ENCODE measurements around the gene CADM1. TPM values are rescaled to one million over a fixed set of nuclear protein-coding genes. Genes with fewer than 3 reads are reported as not detected.

Gene CADM1
- total and polyA plus RNA-seq, 4 donors = 13.0 to 40.6 (median 28.9) TPM

DNA sequence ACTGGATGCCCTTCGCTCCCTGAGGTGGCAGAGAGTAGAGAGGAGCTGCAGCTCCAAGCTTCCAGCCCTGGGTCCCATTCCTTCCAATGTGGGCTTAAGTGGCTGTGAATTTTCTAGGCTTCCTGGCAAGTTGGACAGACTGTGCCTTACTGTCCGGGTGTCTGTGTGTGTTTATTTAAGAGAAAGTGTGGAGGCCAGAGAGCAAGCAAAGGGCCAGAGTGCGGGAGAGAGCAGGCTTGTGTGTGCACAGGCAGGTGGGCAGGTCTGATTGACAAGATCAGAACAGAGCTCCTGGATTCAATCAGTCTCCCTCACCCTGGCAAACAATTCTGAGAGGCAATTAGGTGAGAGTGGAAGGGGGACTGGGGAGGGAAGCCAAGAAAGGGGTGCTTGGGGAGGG is 347.0 kb downstream of the CADM1 start:
- no peak for DNase-seq (ENCODE audit: low spot score)
- 62% methylated on average over 3 of the region's 3 CpGs for WGBS
- no peaks in the 10 kb centered on the region for H3K27me3 ChIP-seq (ENCODE audit: control insufficient read depth in 4 of 4, insufficient read depth in 4 of 4, low read length in 3 of 4)

DNA sequence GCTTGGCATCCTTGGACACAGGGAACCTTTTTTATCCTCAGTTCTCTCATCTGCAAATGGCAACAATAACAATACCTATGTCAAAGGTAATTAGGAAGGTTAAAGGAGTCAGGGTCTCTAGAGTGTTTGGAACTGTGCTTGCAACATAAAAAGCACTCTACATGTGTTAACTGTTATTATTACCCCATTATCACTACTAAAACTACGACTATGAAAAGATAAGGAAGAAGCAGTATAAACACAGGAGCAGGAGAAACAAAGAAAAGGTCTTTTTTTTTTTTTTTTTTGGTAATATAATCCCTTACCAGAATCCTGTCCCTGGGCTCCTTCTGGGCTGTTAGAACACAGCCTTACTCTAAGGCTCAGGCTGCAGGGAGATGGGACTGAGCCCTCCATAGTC is 348.2 kb downstream of the CADM1 start:
- Histone ChIP-seq H3K9me3 (ENCODE audit: control insufficient read depth in 4 of 4, low read length in 3 of 4) (peaks cover 0 to 1% (median 0%) of the 10 kb centered on the region in 4 donors), H3K4me1 (ENCODE audit: control insufficient read depth in 4 of 4, insufficient read depth in 4 of 4, low read length in 3 of 4) (no peaks in the 10 kb centered on the region), H3K27ac (ENCODE audit: low read depth in 1 of 2, low read length in 2 of 2) (no peak overlapping the region), H3K9ac (ENCODE audit: low read depth in 1 of 2, low read length in 2 of 2) (no peak overlapping the region), H3K4me3 (ENCODE audit: low read depth in 1 of 3, low read length in 3 of 3) (no peak overlapping the region), H3K27me3 (ENCODE audit: control insufficient read depth in 4 of 4, insufficient read depth in 4 of 4, low read length in 3 of 4) (no peaks in the 10 kb centered on the region), H3K36me3 (ENCODE audit: control insufficient read depth in 4 of 4, insufficient read depth in 3 of 4, low read depth in 1 of 4, low read length in 3 of 4) (no peaks in the 10 kb centered on the region)
- 45% methylated on average over 1 of the region's 1 CpG for WGBS
- TF ChIP-seq, protein P1, sequence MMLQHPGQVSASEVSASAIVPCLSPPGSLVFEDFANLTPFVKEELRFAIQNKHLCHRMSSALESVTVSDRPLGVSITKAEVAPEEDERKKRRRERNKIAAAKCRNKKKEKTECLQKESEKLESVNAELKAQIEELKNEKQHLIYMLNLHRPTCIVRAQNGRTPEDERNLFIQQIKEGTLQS (IDR thresholded peaks at IDR 0.05) = no peak
- TF ChIP-seq HNF4A (conservative IDR thresholded peaks at IDR 0.05) (no peak), FOXA1 (IDR thresholded peaks at IDR 0.05) (no peak), YY1 (IDR thresholded peaks at IDR 0.05) (no peak)
- DNase-seq (ENCODE audit: low spot score) = no peak

More for the DNA sequence above, 347.0 kb downstream of the CADM1 start:
- TF ChIP-seq, protein P2, sequence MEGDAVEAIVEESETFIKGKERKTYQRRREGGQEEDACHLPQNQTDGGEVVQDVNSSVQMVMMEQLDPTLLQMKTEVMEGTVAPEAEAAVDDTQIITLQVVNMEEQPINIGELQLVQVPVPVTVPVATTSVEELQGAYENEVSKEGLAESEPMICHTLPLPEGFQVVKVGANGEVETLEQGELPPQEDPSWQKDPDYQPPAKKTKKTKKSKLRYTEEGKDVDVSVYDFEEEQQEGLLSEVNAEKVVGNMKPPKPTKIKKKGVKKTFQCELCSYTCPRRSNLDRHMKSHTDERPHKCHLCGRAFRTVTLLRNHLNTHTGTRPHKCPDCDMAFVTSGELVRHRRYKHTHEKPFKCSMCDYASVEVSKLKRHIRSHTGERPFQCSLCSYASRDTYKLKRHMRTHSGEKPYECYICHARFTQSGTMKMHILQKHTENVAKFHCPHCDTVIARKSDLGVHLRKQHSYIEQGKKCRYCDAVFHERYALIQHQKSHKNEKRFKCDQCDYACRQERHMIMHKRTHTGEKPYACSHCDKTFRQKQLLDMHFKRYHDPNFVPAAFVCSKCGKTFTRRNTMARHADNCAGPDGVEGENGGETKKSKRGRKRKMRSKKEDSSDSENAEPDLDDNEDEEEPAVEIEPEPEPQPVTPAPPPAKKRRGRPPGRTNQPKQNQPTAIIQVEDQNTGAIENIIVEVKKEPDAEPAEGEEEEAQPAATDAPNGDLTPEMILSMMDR (IDR thresholded peaks at IDR 0.05; ENCODE audit: low read depth, low read length, missing input control) = no peak
- no peak for TF ChIP-seq FOXA1 (IDR thresholded peaks at IDR 0.05)
- no peak for TF ChIP-seq HNF4A (conservative IDR thresholded peaks at IDR 0.05)
- no peak for TF ChIP-seq FOXA2 (IDR thresholded peaks at IDR 0.05)
- TF ChIP-seq EGR1 (IDR thresholded peaks at IDR 0.05; ENCODE audit: low read depth in 2 of 2) = no peak
- TF ChIP-seq JUND (IDR thresholded peaks at IDR 0.05) = no peak
- Histone ChIP-seq H3K4me3 (ENCODE audit: low read depth in 1 of 3, low read length in 3 of 3) (no peak overlapping the region), H3K9me3 (ENCODE audit: control insufficient read depth in 4 of 4, low read length in 3 of 4) (peaks cover 0 to 1% (median 0%) of the 10 kb centered on the region in 4 donors), H3K4me1 (ENCODE audit: control insufficient read depth in 4 of 4, insufficient read depth in 4 of 4, low read length in 3 of 4) (no peaks in the 10 kb centered on the region), H3K9ac (ENCODE audit: low read depth in 1 of 2, low read length in 2 of 2) (no peak overlapping the region), H3K36me3 (ENCODE audit: control insufficient read depth in 4 of 4, insufficient read depth in 3 of 4, low read depth in 1 of 4, low read length in 3 of 4) (no peaks in the 10 kb centered on the region), H3K27ac (ENCODE audit: low read depth in 1 of 2, low read length in 2 of 2) (no peak overlapping the region)

DNA sequence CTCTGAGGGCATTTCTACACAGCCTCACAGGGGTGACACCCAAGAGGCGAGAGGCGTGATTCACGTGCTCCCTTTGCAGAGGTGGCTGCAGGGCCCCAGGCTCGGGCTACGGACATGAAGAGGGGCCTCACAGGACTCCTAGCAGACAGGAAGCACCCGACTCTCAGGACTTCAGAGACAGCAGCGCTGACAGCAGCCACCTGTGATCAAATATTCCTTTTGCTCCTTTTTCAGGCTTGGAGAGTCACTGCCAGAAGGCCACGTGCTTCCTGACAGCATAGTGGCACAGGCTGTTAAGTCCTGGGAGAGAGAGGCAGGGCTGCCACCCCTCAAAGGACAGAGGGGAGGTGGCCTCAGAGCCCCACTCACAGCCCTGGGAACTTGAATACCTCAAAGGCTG is 348.9 kb downstream of the CADM1 start:
- no peak overlapping the region for H3K27ac ChIP-seq (ENCODE audit: low read depth in 1 of 2, low read length in 2 of 2)
- no peaks in the 10 kb centered on the region for H3K36me3 ChIP-seq (ENCODE audit: control insufficient read depth in 4 of 4, insufficient read depth in 3 of 4, low read depth in 1 of 4, low read length in 3 of 4)
- no peak for DNase-seq (ENCODE audit: low spot score)
- peaks cover 0 to 1% (median 0%) of the 10 kb centered on the region in 4 donors for H3K9me3 ChIP-seq (ENCODE audit: control insufficient read depth in 4 of 4, low read length in 3 of 4)
- no peak overlapping the region for H3K9ac ChIP-seq (ENCODE audit: low read depth in 1 of 2, low read length in 2 of 2)
- TF ChIP-seq SP1 (IDR thresholded peaks at IDR 0.05) = no peak
- TF ChIP-seq, protein P2 (IDR thresholded peaks at IDR 0.05; ENCODE audit: low read depth, low read length, missing input control) = no peak
- TF ChIP-seq, protein P3, sequence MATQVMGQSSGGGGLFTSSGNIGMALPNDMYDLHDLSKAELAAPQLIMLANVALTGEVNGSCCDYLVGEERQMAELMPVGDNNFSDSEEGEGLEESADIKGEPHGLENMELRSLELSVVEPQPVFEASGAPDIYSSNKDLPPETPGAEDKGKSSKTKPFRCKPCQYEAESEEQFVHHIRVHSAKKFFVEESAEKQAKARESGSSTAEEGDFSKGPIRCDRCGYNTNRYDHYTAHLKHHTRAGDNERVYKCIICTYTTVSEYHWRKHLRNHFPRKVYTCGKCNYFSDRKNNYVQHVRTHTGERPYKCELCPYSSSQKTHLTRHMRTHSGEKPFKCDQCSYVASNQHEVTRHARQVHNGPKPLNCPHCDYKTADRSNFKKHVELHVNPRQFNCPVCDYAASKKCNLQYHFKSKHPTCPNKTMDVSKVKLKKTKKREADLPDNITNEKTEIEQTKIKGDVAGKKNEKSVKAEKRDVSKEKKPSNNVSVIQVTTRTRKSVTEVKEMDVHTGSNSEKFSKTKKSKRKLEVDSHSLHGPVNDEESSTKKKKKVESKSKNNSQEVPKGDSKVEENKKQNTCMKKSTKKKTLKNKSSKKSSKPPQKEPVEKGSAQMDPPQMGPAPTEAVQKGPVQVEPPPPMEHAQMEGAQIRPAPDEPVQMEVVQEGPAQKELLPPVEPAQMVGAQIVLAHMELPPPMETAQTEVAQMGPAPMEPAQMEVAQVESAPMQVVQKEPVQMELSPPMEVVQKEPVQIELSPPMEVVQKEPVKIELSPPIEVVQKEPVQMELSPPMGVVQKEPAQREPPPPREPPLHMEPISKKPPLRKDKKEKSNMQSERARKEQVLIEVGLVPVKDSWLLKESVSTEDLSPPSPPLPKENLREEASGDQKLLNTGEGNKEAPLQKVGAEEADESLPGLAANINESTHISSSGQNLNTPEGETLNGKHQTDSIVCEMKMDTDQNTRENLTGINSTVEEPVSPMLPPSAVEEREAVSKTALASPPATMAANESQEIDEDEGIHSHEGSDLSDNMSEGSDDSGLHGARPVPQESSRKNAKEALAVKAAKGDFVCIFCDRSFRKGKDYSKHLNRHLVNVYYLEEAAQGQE (IDR thresholded peaks at IDR 0.05) = no peak
- TF ChIP-seq, protein P4, sequence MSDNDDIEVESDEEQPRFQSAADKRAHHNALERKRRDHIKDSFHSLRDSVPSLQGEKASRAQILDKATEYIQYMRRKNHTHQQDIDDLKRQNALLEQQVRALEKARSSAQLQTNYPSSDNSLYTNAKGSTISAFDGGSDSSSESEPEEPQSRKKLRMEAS (IDR thresholded peaks at IDR 0.05) = no peak
- TF ChIP-seq, protein P1 (IDR thresholded peaks at IDR 0.05) = no peak
- TF ChIP-seq JUND (IDR thresholded peaks at IDR 0.05) = no peak
- no peak for TF ChIP-seq RXRA (IDR thresholded peaks at IDR 0.05)
- TF ChIP-seq, protein P5, sequence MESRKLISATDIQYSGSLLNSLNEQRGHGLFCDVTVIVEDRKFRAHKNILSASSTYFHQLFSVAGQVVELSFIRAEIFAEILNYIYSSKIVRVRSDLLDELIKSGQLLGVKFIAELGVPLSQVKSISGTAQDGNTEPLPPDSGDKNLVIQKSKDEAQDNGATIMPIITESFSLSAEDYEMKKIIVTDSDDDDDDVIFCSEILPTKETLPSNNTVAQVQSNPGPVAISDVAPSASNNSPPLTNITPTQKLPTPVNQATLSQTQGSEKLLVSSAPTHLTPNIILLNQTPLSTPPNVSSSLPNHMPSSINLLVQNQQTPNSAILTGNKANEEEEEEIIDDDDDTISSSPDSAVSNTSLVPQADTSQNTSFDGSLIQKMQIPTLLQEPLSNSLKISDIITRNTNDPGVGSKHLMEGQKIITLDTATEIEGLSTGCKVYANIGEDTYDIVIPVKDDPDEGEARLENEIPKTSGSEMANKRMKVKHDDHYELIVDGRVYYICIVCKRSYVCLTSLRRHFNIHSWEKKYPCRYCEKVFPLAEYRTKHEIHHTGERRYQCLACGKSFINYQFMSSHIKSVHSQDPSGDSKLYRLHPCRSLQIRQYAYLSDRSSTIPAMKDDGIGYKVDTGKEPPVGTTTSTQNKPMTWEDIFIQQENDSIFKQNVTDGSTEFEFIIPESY (IDR thresholded peaks at IDR 0.05) = no peak
- no peak for TF ChIP-seq FOXA2 (IDR thresholded peaks at IDR 0.05)
- TF ChIP-seq HNF4G (IDR thresholded peaks at IDR 0.05) = no peak
- TF ChIP-seq NR2F2 (IDR thresholded peaks at IDR 0.05) = no peak
- TF ChIP-seq FOXA1 (IDR thresholded peaks at IDR 0.05) = no peak
- no peak for TF ChIP-seq EGR1 (IDR thresholded peaks at IDR 0.05; ENCODE audit: low read depth in 2 of 2)
- no peak for TF ChIP-seq YY1 (IDR thresholded peaks at IDR 0.05)
- no peak for TF ChIP-seq HNF4A (conservative IDR thresholded peaks at IDR 0.05)
- no peaks in the 10 kb centered on the region for H3K27me3 ChIP-seq (ENCODE audit: control insufficient read depth in 4 of 4, insufficient read depth in 4 of 4, low read length in 3 of 4)
- H3K4me3 ChIP-seq (ENCODE audit: low read depth in 1 of 3, low read length in 3 of 3) = no peak overlapping the region
- no peaks in the 10 kb centered on the region for H3K4me1 ChIP-seq (ENCODE audit: control insufficient read depth in 4 of 4, insufficient read depth in 4 of 4, low read length in 3 of 4)
- WGBS = 77% methylated on average over 8 of the region's 8 CpGs

Data from liver (tissue), 9 donors.